Suprapubic skin (tissue), 3 donors: ENCODE measurements around the gene GRIK4.

Experiments used
- EP300 ChIP-seq: sonication (generic); formaldehyde crosslinking; IDR thresholded peaks from one replicate; pipeline ENCODE4 v1.6.1; 2017; ENCODE audit warnings: antibody characterized with exemption
- POLR2A ChIP-seq, 2 donors: fragments of 450-650 bp; IDR thresholded peaks; one replicate each; pipeline ENCODE4 v1.6.1; 2017; ENCODE audit warnings: antibody characterized with exemption in 2 of 2, mild to moderate bottlenecking in 2 of 2, moderate library complexity in 2 of 2
- TF ChIP-seq, protein P1 (sequence below), 2 donors: fragments of 200-600 bp in 1 of 2; fragments of 450-650 bp in 1 of 2; sonication (generic) in 1 of 2; IDR thresholded peaks; one replicate each; pipeline ENCODE4 v1.5.1; 2016 to 2019; ENCODE audit warnings: antibody characterized with exemption in 2 of 2, mild to moderate bottlenecking in 1 of 2, moderate library complexity in 1 of 2

DNA sequence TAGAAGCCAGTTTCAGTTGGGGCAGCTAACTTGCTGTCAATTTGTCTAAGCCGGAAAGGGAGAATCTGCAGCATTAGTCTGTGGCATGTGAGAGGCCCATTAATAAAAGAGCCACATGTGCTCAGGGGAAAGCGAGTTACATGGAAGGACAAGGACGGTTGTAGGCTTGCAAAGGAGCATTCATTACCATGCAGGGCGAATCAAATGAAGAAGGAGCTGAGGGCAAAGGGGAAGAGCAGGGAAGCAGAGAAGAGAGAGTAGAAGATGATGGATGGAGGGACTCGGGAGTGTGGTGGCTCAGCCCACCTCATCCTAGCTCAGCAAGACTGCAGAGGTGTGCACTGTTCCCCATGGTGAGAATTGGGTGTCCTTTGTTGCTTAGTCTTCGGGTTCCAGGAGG is 359.6 kb downstream of the GRIK4 start:
- TF ChIP-seq, protein P1, sequence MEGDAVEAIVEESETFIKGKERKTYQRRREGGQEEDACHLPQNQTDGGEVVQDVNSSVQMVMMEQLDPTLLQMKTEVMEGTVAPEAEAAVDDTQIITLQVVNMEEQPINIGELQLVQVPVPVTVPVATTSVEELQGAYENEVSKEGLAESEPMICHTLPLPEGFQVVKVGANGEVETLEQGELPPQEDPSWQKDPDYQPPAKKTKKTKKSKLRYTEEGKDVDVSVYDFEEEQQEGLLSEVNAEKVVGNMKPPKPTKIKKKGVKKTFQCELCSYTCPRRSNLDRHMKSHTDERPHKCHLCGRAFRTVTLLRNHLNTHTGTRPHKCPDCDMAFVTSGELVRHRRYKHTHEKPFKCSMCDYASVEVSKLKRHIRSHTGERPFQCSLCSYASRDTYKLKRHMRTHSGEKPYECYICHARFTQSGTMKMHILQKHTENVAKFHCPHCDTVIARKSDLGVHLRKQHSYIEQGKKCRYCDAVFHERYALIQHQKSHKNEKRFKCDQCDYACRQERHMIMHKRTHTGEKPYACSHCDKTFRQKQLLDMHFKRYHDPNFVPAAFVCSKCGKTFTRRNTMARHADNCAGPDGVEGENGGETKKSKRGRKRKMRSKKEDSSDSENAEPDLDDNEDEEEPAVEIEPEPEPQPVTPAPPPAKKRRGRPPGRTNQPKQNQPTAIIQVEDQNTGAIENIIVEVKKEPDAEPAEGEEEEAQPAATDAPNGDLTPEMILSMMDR (IDR thresholded peaks at IDR 0.05): no peak
- TF ChIP-seq POLR2A (IDR thresholded peaks at IDR 0.05) (no peak), EP300 (no peak)
